Right atrium auricular region (tissue), 2 donors: ENCODE results near the gene COX8C. TPM values are rescaled to one million over a fixed set of nuclear protein-coding genes. Genes with fewer than 3 reads are reported as not detected.

Experiments
- DNase-seq: peaks from one replicate; pipeline ENCODE4 v3.0.0-alpha.2; 2019; ENCODE audit warnings: low spot score
- H3K27ac ChIP-seq, 2 donors: fragments of 200-600 bp; sonication (generic); 1 replicate in 1 of 2; 2 replicates in 1 of 2; pipeline ENCODE4 v1.5.1; 2016 to 2019
- H3K27me3 ChIP-seq, 2 donors: fragments of 200-600 bp; sonication (generic); one replicate each; pipeline versions ENCODE4 v1.5.1 to v1.6.0; 2017 to 2019
- H3K36me3 ChIP-seq: fragments of 200-600 bp; sonication (generic); one replicate; pipeline ENCODE4 v1.5.1; 2016
- H3K4me1 ChIP-seq, 2 donors: fragments of 200-600 bp; sonication (generic); one replicate each; pipeline versions ENCODE4 v1.5.1 to v1.6.0; 2017 to 2019
- H3K4me3 ChIP-seq, 2 donors: fragments of 200-600 bp; sonication (generic); 1 replicate in 1 of 2; 2 replicates in 1 of 2; pipeline ENCODE4 v1.5.1; 2017 to 2019; ENCODE audit warnings: mild to moderate bottlenecking in 1 of 2, moderate library complexity in 1 of 2
- H3K9me3 ChIP-seq, 2 donors: fragments of 200-600 bp; sonication (generic); one replicate each; pipeline ENCODE4 v1.5.1; 2019
- CTCF ChIP-seq, 2 donors: fragments of 200-600 bp; sonication (generic); IDR thresholded peaks; one replicate each; pipeline ENCODE4 v1.5.1; 2019; ENCODE audit warnings: antibody characterized with exemption in 2 of 2
- total RNA-seq, 2 donors: library from RNA; depleted of rRNA; stranded (reverse); fragments of >200 nt; gene quantifications; one replicate each; pipeline ENCODE4 v1.1.0, GENCODE V29; 2016

Gene COX8C
- total RNA-seq, 2 donors from 2014 or later: not detected

DNA sequence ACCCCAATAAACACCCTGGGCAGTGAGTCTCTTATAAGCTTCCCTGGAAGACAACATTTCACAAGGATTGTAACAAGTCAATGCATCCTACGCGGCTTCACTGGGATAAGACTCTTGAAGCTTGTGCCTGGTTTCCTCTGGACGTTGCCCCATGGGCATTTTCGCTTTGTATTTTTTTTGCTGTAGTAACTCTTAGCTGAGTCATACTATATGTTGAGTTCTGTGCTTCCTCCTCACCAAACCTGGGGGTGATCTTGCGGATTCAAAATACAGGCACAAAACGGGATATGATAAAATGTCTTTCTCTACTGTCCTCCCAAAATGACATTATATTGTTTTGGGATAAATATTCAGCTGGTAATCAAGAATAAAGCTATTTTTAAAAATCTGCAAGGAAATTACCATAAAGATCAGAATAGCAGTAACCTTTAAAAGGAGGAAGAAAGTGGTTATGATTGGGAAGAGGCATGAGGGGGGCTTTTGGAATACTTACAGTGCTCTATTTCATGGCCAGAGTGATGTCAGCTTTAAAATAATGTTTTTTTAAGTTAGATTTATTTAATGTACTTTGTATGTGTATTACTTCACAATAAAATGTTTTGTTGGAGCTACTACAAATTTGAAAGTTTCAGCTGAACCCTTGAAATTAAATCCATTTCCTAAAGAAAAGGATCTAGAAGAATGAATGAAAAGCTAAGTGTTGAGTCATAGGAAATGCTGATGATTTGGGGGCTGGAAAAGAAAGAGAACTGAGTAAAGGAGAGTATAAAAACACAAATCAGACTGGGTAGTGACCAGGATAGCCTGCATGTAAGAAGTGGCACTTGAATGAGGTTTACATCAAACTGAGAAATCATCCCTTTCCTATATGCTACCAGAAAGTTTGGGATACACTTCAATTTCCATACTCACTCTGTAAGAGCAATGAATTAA lies 28.8 kb upstream of the COX8C start:
- peaks cover 0 to 31% of the 10 kb centered on the region in 2 donors for H3K4me1 ChIP-seq
- no peak for TF ChIP-seq CTCF (IDR thresholded peaks at IDR 0.05)
- DNase-seq: no peak

GRCh38 chr14:93318927-93319326 lies 28.1 kb upstream of the COX8C start:
- H3K4me1 ChIP-seq: peaks cover 0 to 33% of the 10 kb centered on the region in 2 donors
- H3K36me3 ChIP-seq: no peaks in the 10 kb centered on the region
- H3K4me3 ChIP-seq: no peak overlapping the region
- TF ChIP-seq CTCF (IDR thresholded peaks at IDR 0.05): no peak
- H3K9me3 ChIP-seq: no peaks in the 10 kb centered on the region
- no peaks in the 10 kb centered on the region for H3K27me3 ChIP-seq
- DNase-seq: no peak
- H3K27ac ChIP-seq: no peak overlapping the region

More for the DNA sequence above, 28.8 kb upstream of the COX8C start:
- Histone ChIP-seq H3K36me3 (no peaks in the 10 kb centered on the region), H3K27ac (no peak overlapping the region), H3K9me3 (no peaks in the 10 kb centered on the region), H3K27me3 (no peaks in the 10 kb centered on the region), H3K4me3 (no peak overlapping the region)

- H3K36me3 ChIP-seq: no peaks in the 10 kb centered on the region
- no peak for TF ChIP-seq CTCF (IDR thresholded peaks at IDR 0.05)
- H3K4me3 ChIP-seq: no peak overlapping the region
- no peaks in the 10 kb centered on the region for H3K9me3 ChIP-seq
- H3K4me1 ChIP-seq: peaks cover 0 to 33% of the 10 kb centered on the region in 2 donors
- no peak overlapping the region for H3K27ac ChIP-seq
- no peak for DNase-seq
- H3K27me3 ChIP-seq: no peaks in the 10 kb centered on the region
Measured at GRCh38 chr14:93319494-93319893, 27.5 kb upstream of the COX8C start.

DNA sequence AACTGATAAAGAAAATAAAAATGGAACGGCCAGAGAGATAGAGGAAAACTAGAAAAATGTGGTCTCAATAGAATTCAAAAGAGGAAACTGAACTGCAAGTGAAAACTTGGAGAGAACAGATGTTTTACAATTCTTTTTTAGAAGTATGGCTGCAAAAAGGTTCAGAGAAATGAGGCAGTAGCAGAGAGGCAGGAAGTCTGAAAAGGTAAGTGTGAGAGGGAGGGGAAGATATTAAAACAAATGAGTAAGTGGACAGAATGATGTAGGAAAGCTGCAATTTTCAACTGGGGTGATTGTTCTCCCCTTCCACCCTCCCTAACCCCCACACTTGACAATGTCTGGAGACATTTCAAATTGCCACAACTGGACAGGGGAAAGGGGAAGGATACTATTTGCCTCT lies 27.0 kb upstream of the COX8C start:
- Histone ChIP-seq H3K36me3 (no peaks in the 10 kb centered on the region), H3K9me3 (no peaks in the 10 kb centered on the region), H3K4me1 (peaks cover 0 to 33% of the 10 kb centered on the region in 2 donors), H3K27me3 (no peaks in the 10 kb centered on the region), H3K27ac (no peak overlapping the region), H3K4me3 (no peak overlapping the region)
- TF ChIP-seq CTCF (IDR thresholded peaks at IDR 0.05): no peak
- DNase-seq: no peak

- peaks cover 0 to 33% of the 10 kb centered on the region in 2 donors for H3K4me1 ChIP-seq
- no peak overlapping the region for H3K27ac ChIP-seq
- no peak for TF ChIP-seq CTCF (IDR thresholded peaks at IDR 0.05)
- H3K36me3 ChIP-seq: no peaks in the 10 kb centered on the region
- no peaks in the 10 kb centered on the region for H3K9me3 ChIP-seq
- H3K4me3 ChIP-seq: no peak overlapping the region
- H3K27me3 ChIP-seq: no peaks in the 10 kb centered on the region
- no peak for DNase-seq
Measured at GRCh38 chr14:93320489-93320888, 26.5 kb upstream of the COX8C start.
